Fibroblast of the aortic adventitia (primary cell): Measurements from ENCODE around the gene CIAO2B. TPM values are rescaled to one million over a fixed set of nuclear protein-coding genes. Genes with fewer than 3 reads are reported as not detected.

Experiments
- DNase-seq: peaks from one replicate; pipeline ENCODE4 v3.0.0-alpha.2; 2010; ENCODE audit warnings: low read depth
- H3K4me3 ChIP-seq: 2 replicates; pipeline ENCODE4 v1.5.1; 2011; ENCODE audit warnings: low read depth, mild to moderate bottlenecking, control low read depth, low read length, moderate library complexity
- CTCF ChIP-seq: IDR thresholded peaks from 2 replicates; pipeline ENCODE4 v1.5.1; 2011; ENCODE audit warnings: mild to moderate bottlenecking, low read length, control low read depth, inconsistent platforms; ENCODE audit not compliant: insufficient read depth
- total RNA-seq: library from RNA; depleted of rRNA; stranded (reverse); fragments of >200 nt; gene quantifications from 2 replicates; pipeline ENCODE4 v1.2.3, GENCODE V29; 2012; ENCODE audit warnings: low replicate concordance

The CIAO2B gene
- total RNA-seq, 1 donor, result 109 TPM

GRCh38 chr16:66973716-66974115 is 39.5 kb upstream of the CIAO2B start:
- H3K4me3 ChIP-seq, result no peak overlapping the region
- DNase-seq, result no peak
- no peak for TF ChIP-seq CTCF

- no peak for TF ChIP-seq CTCF
- H3K4me3 ChIP-seq, result no peak overlapping the region
- DNase-seq, result no peak
Measured at GRCh38 chr16:66972983-66973382, 38.8 kb upstream of the CIAO2B start.

- DNase-seq, result peak; percentile 22
- TF ChIP-seq CTCF, result no peak
Measured at GRCh38 chr16:66970775-66971720, 36.8 kb upstream of the CIAO2B start.

GRCh38 chr16:66968847-66969246 is 34.6 kb upstream of the CIAO2B start:
- no peak for DNase-seq
- H3K4me3 ChIP-seq, result no peak overlapping the region
- no peak for TF ChIP-seq CTCF

More at GRCh38 chr16:66970775-66971720, 36.8 kb upstream of the CIAO2B start:
- no peak overlapping the region for H3K4me3 ChIP-seq

GRCh38 chr16:66964049-66964448 is 29.8 kb upstream of the CIAO2B start:
- DNase-seq, result no peak
- TF ChIP-seq CTCF, result no peak
- no peak overlapping the region for H3K4me3 ChIP-seq

- H3K4me3 ChIP-seq, result no peak overlapping the region
- no peak for TF ChIP-seq CTCF
- DNase-seq, result peak; percentile 36
Measured at GRCh38 chr16:66961914-66962313, 27.7 kb upstream of the CIAO2B start.
